ENCODE measurements around the gene CPXM1.

CPXM1 gene

DNA sequence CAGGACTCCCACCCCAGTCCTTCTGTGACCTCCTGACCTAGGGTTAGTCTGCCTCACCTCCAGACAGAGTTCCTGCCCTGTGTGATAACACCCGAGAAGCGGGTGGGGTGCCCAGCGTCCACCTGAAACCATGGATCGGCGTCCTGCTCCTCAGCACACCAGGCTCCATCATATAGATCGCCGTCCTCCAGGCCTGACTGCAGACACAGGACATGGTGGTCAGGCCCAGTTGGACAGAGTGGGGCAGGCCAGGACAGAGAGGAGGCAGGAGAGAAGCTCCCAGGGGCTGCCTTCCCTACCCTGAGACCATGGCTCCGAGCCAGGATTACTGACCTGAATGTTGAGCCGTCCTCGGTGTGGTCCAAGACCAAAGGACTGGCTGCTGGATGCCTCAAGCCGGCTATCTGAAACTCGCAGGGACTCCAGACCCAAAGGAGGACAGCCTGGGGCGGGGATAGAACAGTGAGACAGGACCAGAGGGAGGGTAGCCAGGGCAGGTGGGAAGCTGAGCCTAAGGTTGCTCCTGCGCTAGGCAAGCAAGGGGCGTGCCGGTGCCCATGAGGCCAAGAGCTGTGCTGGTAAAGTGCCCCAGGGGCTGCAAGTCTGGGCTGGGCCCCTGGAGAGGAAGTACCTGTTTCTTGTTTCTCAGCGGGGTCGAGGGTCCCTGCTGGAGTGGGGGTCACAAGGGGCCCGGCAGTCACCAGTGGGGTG lies 2.2 kb downstream of the CPXM1 start:
- no peak overlapping the region for H3K27ac ChIP-seq (ENCODE audit: low read depth, low read length)
- no peaks in the 10 kb centered on the region for H3K79me2 ChIP-seq (ENCODE audit: insufficient read depth, low read length)
- H3F3A ChIP-seq (ENCODE audit: insufficient read depth), result no peaks in the 10 kb centered on the region
- H4K20me1 ChIP-seq (ENCODE audit: low read depth, low read length), result no peaks in the 10 kb centered on the region
- H3K27me3 ChIP-seq (ENCODE audit: low read length), result no peaks in the 10 kb centered on the region
- no peak overlapping the region for H3K4me3 ChIP-seq (ENCODE audit: insufficient read depth, low read length, poor library complexity, severe bottlenecking)
- H3K9me2 ChIP-seq (replicated peaks; ENCODE audit: insufficient read depth, low read length), result no peaks in the 10 kb centered on the region
- H2AFZ ChIP-seq (ENCODE audit: low read depth, low read length, severe bottlenecking), result no peak overlapping the region
- no peak overlapping the region for H3K9ac ChIP-seq (ENCODE audit: low read length)
- TF ChIP-seq, protein P1, sequence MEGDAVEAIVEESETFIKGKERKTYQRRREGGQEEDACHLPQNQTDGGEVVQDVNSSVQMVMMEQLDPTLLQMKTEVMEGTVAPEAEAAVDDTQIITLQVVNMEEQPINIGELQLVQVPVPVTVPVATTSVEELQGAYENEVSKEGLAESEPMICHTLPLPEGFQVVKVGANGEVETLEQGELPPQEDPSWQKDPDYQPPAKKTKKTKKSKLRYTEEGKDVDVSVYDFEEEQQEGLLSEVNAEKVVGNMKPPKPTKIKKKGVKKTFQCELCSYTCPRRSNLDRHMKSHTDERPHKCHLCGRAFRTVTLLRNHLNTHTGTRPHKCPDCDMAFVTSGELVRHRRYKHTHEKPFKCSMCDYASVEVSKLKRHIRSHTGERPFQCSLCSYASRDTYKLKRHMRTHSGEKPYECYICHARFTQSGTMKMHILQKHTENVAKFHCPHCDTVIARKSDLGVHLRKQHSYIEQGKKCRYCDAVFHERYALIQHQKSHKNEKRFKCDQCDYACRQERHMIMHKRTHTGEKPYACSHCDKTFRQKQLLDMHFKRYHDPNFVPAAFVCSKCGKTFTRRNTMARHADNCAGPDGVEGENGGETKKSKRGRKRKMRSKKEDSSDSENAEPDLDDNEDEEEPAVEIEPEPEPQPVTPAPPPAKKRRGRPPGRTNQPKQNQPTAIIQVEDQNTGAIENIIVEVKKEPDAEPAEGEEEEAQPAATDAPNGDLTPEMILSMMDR (IDR thresholded peaks at IDR 0.05; ENCODE audit: insufficient read depth, low read length, poor library complexity, severe bottlenecking), result no peak
- no peak for TF ChIP-seq EZH2phosphoT487 (conservative IDR thresholded peaks at IDR 0.05; ENCODE audit: low read length)
- H3K9me3 ChIP-seq (ENCODE audit: insufficient read depth, low read length), result no peaks in the 10 kb centered on the region
- no peaks in the 10 kb centered on the region for H3K36me3 ChIP-seq (ENCODE audit: low read length)
- H3K4me2 ChIP-seq (ENCODE audit: low read depth, low read length, poor library complexity, severe bottlenecking), result no peak overlapping the region

DNA sequence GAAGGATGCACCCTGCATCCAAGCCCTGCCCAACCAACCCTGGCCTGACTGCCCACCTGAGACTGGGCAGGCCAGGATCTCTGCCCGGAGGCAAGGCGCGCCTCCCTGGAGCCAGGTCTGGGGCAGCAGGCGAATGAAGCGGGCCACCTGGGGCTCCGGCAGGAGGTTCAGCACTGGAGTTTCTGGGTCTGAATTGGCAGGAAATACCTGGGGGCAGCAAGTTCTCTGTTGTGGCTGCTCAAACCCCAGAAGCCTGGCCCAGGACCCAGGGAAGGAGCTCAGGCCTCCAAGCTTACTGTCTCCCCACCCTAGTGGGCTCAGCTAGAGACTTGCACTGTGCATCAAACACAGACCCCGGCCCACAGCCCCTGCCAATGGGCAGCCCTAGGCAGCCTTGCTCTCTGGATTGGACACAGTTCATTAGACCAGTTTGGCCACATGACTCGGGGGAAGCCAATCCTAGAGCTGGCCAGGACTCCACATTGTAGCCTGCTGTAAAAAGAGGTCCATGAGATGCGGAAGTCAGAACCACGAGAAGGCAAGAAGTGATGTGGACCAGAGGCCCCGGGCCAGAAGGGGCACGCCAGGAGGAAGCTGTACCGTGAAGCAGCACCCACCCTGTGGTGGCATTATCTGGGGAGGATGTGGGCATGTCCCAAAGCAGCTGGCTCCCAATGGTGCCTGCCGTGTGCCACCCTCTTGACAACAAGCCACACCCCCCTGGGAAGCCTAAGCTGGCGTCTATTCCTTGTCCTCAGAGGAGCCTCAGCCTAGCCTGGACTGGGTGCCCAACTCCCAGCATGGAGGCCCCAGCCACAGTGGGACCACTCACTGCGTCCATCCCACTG lies 3.1 kb downstream of the CPXM1 start:
- Histone ChIP-seq H2AFZ (ENCODE audit: low read depth, low read length, severe bottlenecking) (no peak overlapping the region), H3F3A (ENCODE audit: insufficient read depth) (no peaks in the 10 kb centered on the region), H3K9me3 (ENCODE audit: insufficient read depth, low read length) (no peaks in the 10 kb centered on the region), H3K9ac (ENCODE audit: low read length) (no peak overlapping the region), H3K36me3 (ENCODE audit: low read length) (no peaks in the 10 kb centered on the region), H4K20me1 (ENCODE audit: low read depth, low read length) (no peaks in the 10 kb centered on the region), H3K27ac (ENCODE audit: low read depth, low read length) (no peak overlapping the region), H3K79me2 (ENCODE audit: insufficient read depth, low read length) (no peaks in the 10 kb centered on the region), H3K9me2 (replicated peaks; ENCODE audit: insufficient read depth, low read length) (no peaks in the 10 kb centered on the region), H3K4me3 (ENCODE audit: insufficient read depth, low read length, poor library complexity, severe bottlenecking) (no peak overlapping the region), H3K4me2 (ENCODE audit: low read depth, low read length, poor library complexity, severe bottlenecking) (no peak overlapping the region), H3K27me3 (ENCODE audit: low read length) (no peaks in the 10 kb centered on the region)
- no peak for TF ChIP-seq EZH2phosphoT487 (conservative IDR thresholded peaks at IDR 0.05; ENCODE audit: low read length)
- TF ChIP-seq, protein P1 (IDR thresholded peaks at IDR 0.05; ENCODE audit: insufficient read depth, low read length, poor library complexity, severe bottlenecking), result no peak

DNA sequence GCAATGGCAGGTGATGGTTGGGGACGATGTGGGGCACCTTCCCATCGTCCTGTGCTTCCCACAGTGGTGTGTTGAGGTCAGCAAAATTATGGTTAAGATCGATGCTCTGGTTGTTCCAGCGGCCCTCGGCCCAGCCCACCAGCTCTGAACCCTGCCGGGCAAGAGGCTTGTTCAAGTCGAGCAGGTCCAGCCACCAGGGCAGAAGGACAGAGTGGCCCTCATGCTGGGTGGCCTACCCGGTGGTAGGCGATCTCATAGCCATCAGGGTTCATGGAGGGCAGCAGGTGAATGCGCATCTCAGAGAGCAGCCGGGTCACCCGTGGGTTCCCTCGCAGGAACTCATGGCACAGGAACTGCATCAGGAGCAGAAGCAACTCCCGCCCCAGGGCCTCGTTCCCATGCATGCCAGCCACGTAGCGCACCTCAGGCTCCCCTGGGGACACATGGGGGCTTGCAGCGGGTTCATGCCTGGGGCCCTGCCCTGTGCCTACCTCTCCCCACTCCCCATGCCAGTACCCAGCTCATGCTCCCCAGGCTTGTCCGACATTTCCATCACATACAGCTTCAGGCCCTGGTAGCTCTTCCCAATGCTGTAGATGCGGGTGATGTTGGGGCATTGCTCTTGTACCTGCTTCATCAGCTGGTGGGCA lies 4.3 kb downstream of the CPXM1 start:
- no peaks in the 10 kb centered on the region for H3K9me3 ChIP-seq (ENCODE audit: insufficient read depth, low read length)
- no peak overlapping the region for H3K4me3 ChIP-seq (ENCODE audit: insufficient read depth, low read length, poor library complexity, severe bottlenecking)
- H2AFZ ChIP-seq (ENCODE audit: low read depth, low read length, severe bottlenecking), result no peak overlapping the region
- no peaks in the 10 kb centered on the region for H3K9me2 ChIP-seq (replicated peaks; ENCODE audit: insufficient read depth, low read length)
- no peaks in the 10 kb centered on the region for H3K27me3 ChIP-seq (ENCODE audit: low read length)
- no peaks in the 10 kb centered on the region for H3F3A ChIP-seq (ENCODE audit: insufficient read depth)
- H3K79me2 ChIP-seq (ENCODE audit: insufficient read depth, low read length), result no peaks in the 10 kb centered on the region
- no peaks in the 10 kb centered on the region for H3K36me3 ChIP-seq (ENCODE audit: low read length)
- H3K27ac ChIP-seq (ENCODE audit: low read depth, low read length), result no peak overlapping the region
- H3K9ac ChIP-seq (ENCODE audit: low read length), result no peak overlapping the region
- TF ChIP-seq, protein P1 (IDR thresholded peaks at IDR 0.05; ENCODE audit: insufficient read depth, low read length, poor library complexity, severe bottlenecking), result no peak
- no peak overlapping the region for H3K4me2 ChIP-seq (ENCODE audit: low read depth, low read length, poor library complexity, severe bottlenecking)
- H4K20me1 ChIP-seq (ENCODE audit: low read depth, low read length), result no peaks in the 10 kb centered on the region
